Stimulated activated CD4-positive, alpha-beta T cell treated with anti-CD3 and anti-CD28 coated beads, TNF-alpha, amount 100 ng/mL, for 24 hours (primary cell): ENCODE measurements around the gene OXT.
"Not testable (repeated sequence)": the region's sequence is repeated elsewhere in the genome, so short reads cannot be mapped to it uniquely, and the experiment has no call there.

Experiments
- DNase-seq, 3 experiments: peaks; one replicate each; pipeline ENCODE4 v3.0.0-alpha.2; 2020; ENCODE audit warnings: low read depth in 3 of 3

OXT gene

DNA sequence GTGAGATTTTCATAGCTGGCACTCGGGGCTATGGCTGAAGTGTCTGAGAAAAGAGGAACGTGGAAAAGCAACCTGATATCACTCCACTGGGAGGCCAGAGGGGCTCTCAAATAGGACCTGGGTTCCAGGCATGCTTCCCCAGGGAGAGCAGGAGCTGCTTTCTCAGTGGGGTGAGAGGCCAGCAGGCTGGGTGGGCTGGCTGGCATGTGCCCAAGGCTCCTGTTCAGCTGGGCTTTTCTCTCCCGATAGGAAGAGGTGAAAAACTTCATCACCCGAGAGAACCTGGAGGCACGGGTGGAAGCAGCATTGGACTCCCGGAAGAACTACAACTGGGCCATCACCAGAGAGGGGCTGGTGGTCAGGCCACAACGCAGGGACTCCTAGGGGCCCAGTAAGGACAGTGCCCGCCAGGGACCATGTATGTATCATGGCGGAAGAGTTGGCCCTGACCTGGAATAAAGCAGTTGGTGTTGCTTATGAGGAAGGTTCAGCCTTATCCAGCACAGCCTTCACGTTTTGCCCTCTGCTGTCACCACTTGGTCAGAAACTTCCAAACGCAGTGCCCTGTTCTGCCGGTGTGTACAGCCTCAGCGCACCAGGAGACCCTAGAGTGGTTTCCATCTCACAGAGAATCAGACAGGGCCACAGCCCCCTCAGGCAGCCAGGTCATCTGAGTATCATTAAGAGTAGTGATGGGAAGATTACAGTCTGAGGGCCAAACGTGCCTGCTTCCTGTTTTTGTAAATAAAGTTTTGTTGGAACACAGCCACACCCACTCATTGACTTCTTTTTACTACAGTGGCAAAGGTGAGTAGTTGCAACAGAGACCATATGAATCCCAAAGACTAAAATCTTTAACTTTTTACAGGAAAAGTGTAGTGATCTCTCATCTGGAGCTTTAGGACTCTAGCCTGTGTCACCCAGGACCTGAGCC lies 23.7 kb upstream of the OXT start:
- no peak for DNase-seq

DNA sequence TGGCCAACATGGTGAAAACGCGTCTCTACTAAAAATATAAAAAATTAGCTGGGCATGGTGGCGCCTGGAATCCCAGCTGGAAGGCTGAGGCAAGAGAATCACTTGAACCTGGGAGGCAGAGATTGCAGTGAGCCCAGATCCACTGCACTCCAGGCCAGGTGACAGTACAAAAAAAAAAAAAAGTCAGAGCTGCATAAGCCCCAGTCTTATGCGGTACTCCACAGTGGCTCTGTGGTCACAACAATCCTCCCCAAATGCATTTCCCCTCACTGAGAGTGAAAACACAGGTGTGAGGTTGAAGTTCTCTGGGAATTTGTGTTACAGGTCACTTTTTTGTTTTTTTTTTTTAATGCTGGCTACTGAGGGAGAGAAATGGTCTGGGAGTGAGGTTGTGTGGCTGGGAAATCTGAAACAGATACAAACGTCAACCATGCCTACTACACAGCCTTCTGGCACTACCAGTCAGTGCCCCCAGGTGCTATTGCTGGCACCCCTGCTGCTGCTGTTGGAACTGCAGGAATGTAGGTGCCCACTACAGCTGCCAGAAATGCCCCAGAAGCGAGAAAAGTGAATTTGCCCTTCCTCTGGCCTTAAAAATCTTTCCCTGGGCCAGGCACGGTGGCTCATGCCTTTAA lies 19.9 kb upstream of the OXT start:
- DNase-seq = no peak

DNA sequence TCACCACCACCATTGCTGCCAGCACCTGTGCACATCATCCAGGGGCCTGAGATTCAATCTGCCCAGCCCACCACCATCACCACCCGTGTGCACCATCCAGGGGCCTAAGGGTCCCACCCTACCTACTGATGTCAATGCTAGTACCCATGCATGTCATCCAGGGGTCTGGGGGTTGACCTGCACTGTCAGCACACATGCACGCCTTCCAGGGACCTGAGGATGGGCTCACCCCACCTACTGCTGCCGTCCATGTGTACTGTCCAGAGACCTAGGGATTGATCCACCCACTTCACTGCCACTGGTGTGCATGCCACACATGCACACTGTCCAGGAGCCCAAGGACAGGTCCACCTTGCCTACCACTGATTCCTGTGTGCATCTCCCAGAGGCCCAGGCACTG lies 11.9 kb upstream of the OXT start:
- no peak for DNase-seq

DNA sequence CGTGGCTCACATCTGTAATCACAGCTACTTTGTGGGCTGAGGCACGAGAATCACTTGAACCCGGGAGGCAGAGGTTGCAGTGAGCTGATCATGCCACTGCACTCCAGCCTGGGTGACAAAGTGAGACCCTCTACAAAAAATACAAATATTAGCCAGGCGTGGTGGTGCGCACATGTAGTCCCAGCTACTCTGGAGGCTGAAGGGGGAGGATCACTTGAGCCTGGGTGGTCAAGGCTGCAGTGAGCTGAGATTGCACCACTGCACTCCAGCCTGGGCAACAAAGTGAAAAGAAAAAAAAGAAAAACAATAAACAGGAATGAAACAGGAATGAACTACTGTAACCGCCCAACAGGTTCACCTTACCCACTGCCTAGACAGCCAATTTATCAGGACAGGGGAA lies 7.3 kb upstream of the OXT start:
- not testable (repeated sequence) for DNase-seq

DNA sequence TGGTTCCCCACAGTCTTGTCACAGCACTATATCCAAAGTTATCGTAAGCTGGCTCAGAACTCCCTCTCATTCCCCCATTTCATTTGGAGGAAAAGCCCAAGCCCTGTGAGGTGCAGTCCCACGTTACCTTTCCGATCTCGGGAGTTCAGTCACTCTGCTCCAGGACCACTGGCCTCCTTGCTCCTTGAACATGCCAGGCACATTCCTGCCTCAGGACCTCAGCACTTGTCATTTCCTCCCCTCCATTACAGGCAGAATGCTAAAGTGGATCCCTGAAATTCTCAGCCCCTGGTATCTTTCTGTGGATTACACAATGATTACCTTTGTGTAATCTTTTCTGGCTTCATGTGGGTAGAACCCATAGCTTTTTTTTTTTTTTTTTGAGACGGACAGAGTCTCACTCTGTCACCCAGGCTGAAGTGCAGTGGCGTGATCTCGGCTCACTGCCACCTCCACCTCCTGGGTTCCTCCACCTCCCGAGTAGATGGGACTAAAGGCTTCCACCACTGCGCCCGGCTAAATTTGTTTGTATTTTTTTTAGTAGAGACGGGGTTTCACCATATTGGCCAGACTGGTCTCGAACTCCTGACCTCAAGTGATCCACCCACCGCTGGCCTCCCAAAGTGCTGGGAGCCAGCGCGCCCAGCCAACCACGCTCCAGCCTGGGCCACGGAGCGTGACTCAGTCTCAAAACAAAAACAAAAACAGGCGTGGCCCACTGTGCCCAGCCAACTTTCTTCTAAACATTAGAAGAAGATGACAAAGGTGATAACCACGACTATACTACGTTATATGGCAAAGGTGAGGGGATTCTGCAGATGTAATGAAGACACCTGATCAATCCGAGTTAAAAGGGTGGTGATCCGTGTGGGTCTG lies 4.0 kb upstream of the OXT start:
- DNase-seq = no peak

DNA sequence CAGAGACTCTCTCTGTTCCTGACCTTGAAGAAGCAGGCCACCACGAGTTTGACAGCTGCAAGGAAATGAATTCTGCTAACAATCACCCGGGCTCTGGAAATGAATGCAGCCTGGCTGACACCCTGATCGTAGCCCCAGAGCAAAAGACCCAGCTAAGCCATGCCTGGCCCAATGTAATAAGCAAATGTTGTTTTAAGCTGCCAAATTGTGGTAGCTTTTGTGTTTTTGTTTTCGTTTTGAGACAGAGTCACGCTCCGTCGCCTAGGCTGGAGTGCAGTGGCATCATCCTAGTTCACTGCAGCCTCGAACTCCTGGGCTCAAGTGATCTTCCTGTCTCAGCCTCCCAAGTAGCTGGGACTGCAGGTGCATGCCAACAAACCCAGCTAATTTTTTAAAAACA lies 3.3 kb upstream of the OXT start:
- no peak for DNase-seq

DNA sequence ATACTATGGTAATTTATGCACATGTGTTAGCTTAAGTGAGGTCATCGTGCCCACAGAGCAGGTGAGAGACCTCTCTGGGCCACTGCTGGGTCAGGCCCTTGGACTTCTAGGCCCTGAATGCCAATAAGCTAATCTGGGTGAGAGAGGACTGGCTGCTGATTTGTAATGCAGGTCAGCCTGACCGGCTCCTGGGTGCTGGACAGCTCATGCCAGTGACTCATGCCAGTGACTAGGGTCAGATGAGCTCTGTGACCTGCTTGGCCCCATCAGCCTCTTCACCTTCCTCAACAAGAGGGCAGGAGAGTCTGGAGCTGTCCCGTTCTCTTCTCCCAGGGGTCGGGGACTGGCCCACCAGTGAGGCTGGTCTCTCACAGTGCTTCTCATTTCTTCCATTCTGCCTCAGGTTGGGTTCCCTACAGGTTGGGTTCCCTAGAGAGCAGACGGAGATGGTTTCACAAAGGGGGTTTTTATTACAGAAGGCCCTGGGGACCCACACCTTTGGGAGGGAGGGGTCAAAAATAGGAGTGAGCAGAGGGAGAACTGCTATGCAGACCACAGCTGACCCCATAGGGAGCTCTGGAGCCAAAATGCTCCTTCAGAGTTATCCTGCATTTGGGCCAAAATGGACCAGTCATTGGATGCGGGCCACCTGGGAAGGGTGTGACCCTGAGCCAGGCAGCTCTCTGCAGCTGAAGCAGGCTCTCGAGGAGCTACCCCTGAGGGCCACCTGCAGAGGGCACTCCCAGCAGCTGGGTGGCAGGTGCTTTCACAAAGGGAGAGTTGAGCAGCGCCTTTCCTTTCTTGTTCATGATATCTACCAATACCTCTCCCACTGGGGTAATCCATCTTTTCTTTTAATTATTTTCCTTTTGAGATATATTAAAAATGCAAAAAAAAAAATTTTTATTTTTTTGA lies 2.2 kb upstream of the OXT start:
- no peak for DNase-seq

DNA sequence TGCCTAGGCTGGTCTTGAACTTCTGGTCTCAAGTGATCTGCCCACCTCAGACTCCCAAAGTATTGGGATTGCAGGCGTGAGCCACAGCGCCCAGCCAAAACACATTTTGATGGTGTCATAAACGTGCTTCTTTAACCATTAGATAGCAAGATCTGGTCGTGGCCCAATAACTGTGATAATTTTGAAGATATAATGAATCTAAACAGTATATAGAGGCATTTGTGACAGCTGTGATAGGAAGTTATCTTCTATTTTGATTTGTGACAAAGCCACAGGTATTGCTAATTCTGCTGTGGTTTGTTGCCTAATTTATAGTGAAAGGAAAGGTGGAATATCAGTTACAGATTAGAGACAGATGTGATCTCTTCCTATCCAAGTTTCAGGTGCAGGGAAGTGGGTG lies 695 bp upstream of the OXT start:
- no peak for DNase-seq

DNA sequence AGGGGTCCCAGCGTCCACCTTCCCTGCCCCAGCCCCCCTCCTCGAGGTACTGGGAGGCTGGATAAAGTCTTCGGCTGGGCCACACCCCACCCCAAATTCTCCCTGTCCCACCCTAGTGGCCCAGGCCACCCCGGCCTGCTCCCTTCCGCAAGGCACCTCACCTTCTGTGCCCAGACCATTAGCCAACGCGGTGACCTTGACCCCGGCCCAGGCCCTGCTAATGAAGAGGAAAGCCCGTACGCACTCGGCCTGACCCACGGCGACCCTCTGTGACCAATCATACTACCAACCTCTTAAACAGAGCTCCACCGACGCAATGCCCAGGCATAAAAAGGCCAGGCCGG lies 182 bp upstream of the OXT start:
- DNase-seq = no peak

DNA sequence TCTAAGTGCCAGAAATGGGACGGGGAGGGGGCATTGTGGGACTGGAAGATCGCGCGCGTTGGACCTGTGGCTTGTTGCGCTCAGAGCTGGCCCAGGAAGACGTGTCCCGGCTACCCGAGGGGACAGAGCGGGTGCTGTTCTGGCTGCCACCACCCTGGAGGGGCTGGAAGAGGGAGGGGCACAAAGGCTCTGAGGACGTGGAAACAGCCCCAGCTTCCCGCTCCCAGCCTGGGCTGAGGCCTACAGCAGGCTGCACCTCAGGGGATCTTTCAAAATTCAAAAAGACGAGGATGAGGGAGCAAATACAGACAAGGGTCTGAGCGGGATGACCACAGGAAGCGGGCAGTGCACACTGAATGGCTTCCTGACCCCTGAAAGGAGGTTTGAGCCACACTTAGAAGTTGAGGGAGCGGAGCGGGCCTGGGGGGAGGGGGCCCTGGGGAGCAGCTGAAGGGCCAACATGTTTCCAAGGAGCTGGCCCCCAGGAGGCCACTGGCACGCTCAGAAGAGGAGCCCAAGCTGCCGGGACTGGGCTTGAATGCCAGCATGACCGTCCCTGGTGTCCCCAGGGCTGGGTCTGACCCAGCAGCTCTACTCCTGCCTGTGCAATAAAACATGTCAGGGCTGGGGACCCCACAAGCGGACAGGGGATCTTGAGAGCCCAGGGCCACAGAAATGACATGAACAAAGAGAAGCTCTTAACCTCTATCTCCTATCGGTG lies 1.3 kb downstream of the OXT start:
- no peak for DNase-seq

DNA sequence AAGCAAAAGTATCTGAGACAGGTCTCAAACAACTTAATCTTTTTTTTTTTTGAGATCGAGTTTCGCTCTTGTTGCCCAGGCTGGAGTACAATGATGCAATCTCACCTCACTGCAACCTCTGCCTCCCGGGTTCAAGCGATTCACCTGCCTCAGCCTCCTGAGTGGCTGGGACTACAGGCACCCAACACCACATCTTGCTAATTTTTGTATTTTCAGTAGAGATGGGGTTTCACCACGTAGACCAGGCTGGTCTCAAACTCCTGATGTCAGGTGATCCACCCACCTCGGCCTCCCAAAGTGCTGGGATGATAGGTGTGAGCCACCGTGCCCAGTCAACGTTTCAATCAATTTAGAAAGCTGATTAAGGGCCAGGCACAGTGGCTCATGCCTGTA lies 1.8 kb downstream of the OXT start:
- DNase-seq = not testable (repeated sequence)

DNA sequence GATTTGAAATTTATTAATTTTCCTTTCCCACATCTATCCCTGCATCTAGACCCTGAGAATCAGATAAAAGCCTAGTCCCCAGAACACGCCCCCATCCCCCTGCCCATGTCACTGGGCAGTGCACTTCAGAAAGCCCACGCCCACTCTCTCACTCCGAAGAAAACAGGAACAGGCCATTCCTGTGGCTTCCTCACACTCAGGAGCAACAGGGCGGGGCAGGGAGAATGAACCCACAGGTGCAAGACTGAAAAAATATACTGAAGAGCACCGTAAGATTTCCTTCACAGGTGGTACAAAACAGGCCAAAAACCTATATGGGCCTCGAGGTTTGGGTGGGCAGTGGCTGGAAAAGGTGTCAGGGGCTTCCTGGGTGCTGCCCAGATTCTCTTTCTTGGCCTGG lies 3.4 kb downstream of the OXT start:
- DNase-seq = no peak

DNA sequence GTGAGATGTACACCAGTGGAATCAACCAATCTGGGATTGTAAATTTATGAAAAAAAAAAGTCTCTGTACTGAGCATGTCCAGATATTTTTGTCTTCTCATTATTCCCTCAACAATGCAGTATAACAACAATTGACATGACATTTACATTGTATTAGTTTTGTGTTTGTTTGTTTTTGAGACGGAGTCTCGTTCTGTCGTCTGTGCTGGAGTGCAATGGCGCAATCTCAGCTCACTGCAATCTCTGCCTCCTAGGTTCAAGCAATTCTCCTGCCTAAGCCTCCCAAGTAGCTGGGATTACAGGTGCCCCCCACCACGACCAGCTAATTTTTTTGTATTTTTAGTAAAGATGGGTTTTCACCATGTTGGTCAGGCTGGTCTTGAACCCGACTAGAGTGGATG lies 3.9 kb downstream of the OXT start:
- not testable (repeated sequence) for DNase-seq

DNA sequence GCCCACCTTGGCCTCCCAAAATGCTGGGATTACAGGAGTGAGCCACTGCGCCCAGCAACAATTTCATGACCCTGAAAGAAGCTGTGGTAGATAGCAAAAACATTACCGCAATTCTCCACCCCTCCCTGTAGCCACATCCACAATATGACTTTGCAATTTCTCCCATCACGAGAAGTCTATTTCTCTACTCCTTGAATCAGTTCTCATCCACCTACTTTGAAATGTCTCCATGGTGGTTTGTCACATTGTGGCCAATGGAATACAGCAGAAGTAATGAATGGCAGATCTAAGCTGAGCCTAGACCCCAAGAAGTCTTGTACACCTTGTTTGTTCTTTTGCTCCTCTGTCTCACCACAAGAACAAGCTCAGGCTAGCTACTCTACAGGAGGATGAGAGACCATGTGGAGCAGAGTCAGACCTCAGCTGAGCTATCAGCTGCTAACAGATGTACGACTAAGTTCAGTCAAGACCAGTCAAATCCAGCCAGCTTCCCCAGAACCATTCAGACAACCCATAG lies 6.3 kb downstream of the OXT start:
- DNase-seq = no peak

DNA sequence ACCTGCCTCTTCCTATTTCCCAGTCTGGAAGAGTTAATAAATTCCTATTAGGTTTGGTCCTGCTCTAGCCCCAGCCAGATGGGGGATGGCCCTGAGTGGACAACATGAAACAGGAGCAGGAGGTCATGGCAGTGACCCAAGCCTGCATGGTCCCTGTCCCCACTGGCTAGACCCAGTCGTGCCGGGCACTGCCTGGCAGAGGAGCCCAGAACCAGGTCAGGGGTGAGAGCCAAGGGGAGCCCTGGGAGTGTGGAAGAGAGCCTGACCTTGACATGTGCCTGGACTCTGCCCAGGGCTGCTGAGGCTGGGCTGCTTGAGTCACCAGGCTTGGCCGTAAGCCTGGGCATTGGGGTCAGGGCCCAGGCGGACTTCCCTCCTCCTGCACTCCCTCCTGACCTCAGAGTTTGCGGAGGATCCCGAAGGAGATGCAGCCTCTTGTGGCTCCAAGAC lies 9.5 kb downstream of the OXT start:
- no peak for DNase-seq

DNA sequence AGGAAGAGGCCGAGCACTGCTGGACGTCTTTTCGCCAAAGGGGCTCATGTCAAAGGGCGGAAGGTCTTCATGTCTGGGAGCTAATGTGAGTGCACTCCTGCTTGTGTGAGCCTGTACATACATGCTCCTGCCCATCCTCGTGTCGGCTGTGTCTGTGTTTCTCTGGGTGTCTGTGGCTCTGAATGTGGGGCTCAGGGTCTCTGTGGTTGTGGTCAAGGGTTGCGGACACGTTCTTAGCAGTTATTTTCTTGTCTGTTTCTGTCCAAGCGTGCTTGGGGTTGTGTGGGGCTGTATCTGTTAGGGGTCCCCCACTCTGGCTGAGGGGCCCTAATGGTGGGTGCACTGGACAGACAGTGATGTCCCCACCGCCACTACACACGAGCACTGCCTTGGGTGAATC lies 10.2 kb downstream of the OXT start:
- no peak for DNase-seq

DNA sequence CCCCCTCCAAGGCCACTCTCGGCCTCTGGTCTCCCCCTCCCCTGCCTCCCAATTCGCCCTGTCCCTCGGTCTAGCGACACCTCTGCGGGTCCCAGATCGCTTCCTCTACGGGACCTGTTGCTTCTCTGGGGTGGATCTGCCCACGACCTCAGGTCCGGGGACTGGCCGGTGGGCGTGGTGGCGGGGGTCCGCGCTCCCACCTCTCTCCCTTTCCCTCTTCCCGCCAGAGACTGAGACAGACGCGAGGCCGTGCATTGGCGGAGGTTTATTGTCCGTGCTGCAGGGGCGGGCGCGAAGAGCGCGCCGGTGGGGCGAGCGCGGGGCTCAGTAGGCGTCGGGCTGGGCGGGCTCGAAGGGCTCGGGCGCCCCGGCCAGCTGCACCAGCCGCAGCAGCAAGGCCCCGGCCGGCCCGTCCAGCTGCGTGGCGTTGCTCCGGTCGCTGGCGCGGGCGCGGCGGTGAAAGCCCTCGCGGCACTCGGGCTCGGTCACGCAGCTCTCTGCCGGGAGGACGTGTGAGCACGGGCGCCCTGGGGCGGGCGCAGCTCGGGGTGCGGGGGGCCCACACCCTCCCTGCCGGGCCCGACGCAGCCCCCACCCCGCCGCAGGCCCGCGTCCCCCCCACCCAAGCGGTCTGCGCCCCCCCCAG lies 11.0 kb downstream of the OXT start:
- no peak for DNase-seq

DNA sequence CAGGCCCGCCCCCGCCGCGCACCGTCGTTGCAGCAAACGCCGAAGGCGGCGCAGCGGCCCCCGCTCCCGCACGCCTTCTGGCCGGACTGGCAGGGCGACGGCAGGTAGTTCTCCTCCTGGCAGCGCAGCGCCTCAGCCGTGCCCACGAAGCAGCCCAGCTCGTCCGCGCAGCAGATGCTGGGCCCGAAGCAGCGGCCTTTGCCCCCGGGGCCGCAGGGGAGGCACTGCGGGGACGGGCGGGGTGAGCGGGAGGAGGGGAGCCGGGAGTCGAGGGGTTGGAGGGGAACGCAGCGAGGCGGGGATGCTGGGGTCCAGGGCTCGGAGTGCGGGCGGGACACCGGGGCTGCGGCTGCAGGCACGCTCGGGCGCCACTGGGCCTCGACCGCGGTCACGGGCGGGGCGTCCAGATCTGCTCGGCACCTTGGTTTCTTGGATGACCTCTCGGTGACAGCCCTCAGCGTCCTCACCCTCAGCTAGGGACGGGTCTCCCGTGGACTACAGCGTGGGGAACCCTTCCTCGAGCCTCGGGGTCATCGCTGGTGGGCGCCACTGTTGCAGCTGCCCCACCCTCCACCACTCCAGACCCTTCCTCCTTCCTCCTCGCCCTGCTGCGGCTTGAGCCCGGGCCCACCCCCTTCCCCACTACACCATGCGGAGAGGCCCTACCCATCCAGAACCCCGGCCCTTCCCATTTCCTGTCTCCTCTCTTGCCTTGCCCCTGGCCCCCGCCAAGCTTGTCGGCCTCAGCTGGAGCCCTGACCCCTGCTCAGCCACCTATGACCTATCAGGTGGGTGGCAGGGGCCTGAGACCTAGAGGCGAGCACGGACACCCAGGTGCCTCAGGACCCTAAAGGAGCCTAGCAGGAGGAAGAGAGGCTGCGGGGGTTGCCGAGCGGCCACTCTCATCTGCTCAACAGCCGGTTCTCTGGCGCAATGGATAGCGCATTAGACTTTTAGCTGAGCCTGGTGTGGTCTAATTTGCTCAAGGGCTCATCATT lies 11.8 kb downstream of the OXT start:
- no peak for DNase-seq
